ENCODE data around the gene DAB1. TPM values are rescaled to one million over a fixed set of nuclear protein-coding genes. Genes with fewer than 3 reads are reported as not detected.

Gene DAB1
- polyA plus RNA-seq, 1 experiment, result 0.05 TPM

DNA sequence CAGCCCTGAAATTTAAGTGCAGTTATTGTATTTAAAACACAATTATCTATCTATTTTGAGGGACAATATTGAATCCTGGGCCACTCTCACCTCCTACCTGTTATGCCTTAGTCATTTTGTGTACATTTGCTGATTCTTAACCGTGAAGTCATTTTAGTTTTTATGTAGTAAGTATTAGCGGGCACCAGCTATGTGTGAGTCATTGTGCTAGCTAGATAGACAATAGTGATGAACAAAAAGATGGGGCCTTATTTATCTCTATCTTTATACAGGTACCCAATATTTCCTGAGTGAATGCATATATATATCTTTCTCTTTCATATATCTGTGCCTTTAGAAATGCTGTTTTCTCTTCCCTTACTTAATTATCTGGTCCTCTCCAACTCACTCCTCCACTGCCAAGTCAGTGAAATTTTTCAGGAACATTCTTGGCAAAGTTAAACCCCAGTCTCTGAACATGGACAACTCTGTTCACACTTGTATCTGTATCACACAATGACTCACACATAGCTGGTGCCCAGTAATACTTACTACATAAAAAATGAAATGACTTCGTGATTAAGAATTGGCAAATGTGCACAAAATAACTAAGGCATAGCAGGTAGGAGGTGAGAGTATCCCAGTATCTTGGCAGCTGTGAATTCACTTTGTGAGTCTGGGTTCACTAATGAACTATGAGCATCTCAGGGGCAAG lies 292.0 kb downstream of the DAB1 start:
- no peak for DNase-seq (ENCODE audit: low read depth, low spot score)
- H3K9me3 ChIP-seq (ENCODE audit: control insufficient read depth, insufficient read depth, low read length), result no peaks in the 10 kb centered on the region
- no peak overlapping the region for H3K4me3 ChIP-seq (ENCODE audit: low read depth, low read length)
- H3K27me3 ChIP-seq (ENCODE audit: control insufficient read depth, insufficient read depth, low read length), result no peaks in the 10 kb centered on the region
- TF ChIP-seq, protein P1, sequence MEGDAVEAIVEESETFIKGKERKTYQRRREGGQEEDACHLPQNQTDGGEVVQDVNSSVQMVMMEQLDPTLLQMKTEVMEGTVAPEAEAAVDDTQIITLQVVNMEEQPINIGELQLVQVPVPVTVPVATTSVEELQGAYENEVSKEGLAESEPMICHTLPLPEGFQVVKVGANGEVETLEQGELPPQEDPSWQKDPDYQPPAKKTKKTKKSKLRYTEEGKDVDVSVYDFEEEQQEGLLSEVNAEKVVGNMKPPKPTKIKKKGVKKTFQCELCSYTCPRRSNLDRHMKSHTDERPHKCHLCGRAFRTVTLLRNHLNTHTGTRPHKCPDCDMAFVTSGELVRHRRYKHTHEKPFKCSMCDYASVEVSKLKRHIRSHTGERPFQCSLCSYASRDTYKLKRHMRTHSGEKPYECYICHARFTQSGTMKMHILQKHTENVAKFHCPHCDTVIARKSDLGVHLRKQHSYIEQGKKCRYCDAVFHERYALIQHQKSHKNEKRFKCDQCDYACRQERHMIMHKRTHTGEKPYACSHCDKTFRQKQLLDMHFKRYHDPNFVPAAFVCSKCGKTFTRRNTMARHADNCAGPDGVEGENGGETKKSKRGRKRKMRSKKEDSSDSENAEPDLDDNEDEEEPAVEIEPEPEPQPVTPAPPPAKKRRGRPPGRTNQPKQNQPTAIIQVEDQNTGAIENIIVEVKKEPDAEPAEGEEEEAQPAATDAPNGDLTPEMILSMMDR (IDR thresholded peaks at IDR 0.05; ENCODE audit: low read depth, low read length), result no peak
- H3K27ac ChIP-seq (ENCODE audit: low read depth, low read length), result no peak overlapping the region
- POLR2A ChIA-PET, result no interaction called here
- CTCF ChIA-PET, result no interaction called here

DNA sequence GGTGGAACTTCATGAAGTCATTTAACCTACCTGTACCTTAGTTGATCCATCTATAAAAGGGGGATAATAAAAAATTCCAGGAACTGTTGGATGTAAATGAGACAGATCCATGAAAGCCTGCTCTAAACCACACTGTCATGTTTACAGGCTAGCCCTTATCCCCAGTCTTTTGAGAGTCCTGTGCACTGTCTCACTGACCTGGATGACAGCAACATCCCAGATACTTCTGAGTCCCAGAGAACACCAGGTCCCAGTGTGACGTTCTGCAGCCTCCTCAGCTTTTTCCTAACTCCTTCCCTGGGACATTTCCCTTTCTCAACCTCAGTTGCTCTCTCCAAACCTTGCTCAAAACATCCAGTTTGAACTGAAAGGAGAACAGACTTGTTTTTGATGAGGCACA lies 292.6 kb downstream of the DAB1 start:
- no peaks in the 10 kb centered on the region for H3K27me3 ChIP-seq (ENCODE audit: control insufficient read depth, insufficient read depth, low read length)
- POLR2A ChIA-PET, result no interaction called here
- no peak overlapping the region for H3K27ac ChIP-seq (ENCODE audit: low read depth, low read length)

DNA sequence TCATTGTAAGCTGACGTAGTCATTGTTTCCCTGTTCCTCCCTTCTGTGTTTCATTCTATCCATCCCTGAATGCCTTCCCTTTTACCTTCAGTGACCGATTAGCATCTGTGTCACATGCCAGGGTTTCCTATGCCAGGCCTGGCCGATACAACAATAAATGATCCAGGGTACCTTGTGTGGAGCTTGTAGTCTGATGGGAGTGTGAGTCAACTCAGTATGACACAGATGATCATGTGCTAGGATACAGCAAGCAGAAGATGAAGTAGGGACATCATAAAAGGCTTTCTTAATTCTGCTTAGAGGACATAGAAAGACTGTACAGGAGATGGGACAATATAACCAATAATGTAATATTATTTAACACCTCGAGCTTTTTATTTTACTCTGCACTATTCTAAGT lies 294.0 kb downstream of the DAB1 start:
- no peak for DNase-seq (ENCODE audit: low read depth, low spot score)
- no peak overlapping the region for H3K27ac ChIP-seq (ENCODE audit: low read depth, low read length)
- ChIA-PET CTCF (no interaction called here), POLR2A (no interaction called here)
- no peaks in the 10 kb centered on the region for H3K9me3 ChIP-seq (ENCODE audit: control insufficient read depth, insufficient read depth, low read length)
- H3K4me3 ChIP-seq (ENCODE audit: low read depth, low read length), result no peak overlapping the region
- H3K27me3 ChIP-seq (ENCODE audit: control insufficient read depth, insufficient read depth, low read length), result no peaks in the 10 kb centered on the region
- TF ChIP-seq, protein P1 (IDR thresholded peaks at IDR 0.05; ENCODE audit: low read depth, low read length), result no peak

More for the DNA sequence above, 292.6 kb downstream of the DAB1 start:
- DNase-seq (ENCODE audit: low read depth, low spot score), result no peak
- TF ChIP-seq, protein P1 (IDR thresholded peaks at IDR 0.05; ENCODE audit: low read depth, low read length), result no peak
- H3K4me3 ChIP-seq (ENCODE audit: low read depth, low read length), result no peak overlapping the region
- CTCF ChIA-PET, result no interaction called here
- H3K9me3 ChIP-seq (ENCODE audit: control insufficient read depth, insufficient read depth, low read length), result no peaks in the 10 kb centered on the region

DNA sequence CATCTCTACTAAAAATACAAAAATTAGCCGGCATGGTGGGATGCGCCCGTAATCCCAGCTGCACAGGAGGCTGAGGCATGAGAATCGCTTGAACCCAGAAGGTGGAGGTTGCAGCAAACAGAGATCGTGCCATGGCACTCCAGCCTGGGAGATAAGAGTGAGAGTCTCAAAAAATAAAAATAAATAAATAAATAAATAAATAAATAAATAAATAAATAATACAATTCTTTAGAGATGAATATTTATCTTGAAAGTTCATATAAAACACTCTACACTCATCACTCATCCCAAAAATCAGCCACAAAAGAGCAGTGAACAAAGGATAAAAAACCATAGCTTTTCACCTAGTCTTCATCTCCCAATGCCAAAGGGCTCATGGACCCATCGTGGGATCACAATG lies 295.9 kb downstream of the DAB1 start:
- ChIA-PET POLR2A (no interaction called here), CTCF (no interaction called here)
- no peaks in the 10 kb centered on the region for H3K9me3 ChIP-seq (ENCODE audit: control insufficient read depth, insufficient read depth, low read length)

DNA sequence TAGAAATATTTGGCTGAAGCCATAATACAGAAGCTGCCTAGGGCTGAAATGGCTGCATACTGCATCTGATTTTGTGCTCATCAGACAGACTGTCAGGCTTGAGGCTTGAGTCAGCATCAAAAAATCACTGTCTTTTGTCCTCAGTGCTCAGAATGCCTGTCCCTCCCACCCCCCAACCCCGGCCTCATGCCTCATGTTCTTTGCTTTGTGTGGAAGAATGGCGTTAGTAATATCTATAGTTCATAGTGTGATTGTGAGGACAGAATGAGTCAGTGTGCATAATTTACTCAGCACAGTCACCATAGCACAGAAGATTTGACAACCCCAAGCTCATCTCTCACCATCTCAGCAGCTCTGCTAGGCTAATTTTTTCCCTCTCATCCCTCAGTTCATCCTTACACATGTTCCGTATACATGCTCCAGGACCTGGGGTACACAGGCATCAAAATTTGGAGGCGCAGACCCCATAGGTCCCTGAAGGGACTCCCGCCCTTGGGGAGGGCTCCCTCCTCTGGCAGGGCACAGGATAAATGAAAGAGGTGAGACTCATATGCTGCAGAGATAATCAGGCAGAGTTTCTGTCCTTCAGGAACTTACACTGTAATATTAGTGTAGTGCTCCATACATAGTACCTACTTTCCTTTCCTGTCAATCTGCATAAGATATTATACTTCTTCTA lies 299.0 kb downstream of the DAB1 start:
- DNase-seq (ENCODE audit: low read depth, low spot score), result no peak
- Histone ChIP-seq H3K4me3 (ENCODE audit: low read depth, low read length) (no peak overlapping the region), H3K27me3 (ENCODE audit: control insufficient read depth, insufficient read depth, low read length) (no peaks in the 10 kb centered on the region), H3K9me3 (ENCODE audit: control insufficient read depth, insufficient read depth, low read length) (no peaks in the 10 kb centered on the region), H3K27ac (ENCODE audit: low read depth, low read length) (no peak overlapping the region)
- ChIA-PET CTCF (no interaction called here), POLR2A (no interaction called here)
- TF ChIP-seq, protein P1 (IDR thresholded peaks at IDR 0.05; ENCODE audit: low read depth, low read length), result no peak

More for the DNA sequence above, 295.9 kb downstream of the DAB1 start:
- Histone ChIP-seq H3K27me3 (ENCODE audit: control insufficient read depth, insufficient read depth, low read length) (no peaks in the 10 kb centered on the region), H3K4me3 (ENCODE audit: low read depth, low read length) (no peak overlapping the region), H3K27ac (ENCODE audit: low read depth, low read length) (no peak overlapping the region)
- TF ChIP-seq, protein P1 (IDR thresholded peaks at IDR 0.05; ENCODE audit: low read depth, low read length), result no peak
- DNase-seq (ENCODE audit: low read depth, low spot score), result no peak
